H1 (cell line): ENCODE measurements around the gene PTPRD. TPM values are rescaled to one million over a fixed set of nuclear protein-coding genes. Genes with fewer than 3 reads are reported as not detected.

Source experiments
- BCL11A ChIP-seq, 2 experiments: IDR thresholded peaks; one replicate each; pipeline ENCODE4 v1.6.1; 2011; ENCODE audit warnings: low read depth in 2 of 2, low read length in 2 of 2, mild to moderate bottlenecking in 2 of 2
- BRCA1 ChIP-seq: IDR thresholded peaks from 2 replicates; pipeline ENCODE4 v1.6.1; 2012; ENCODE audit warnings: low read depth, low read length, improper control_type of control experiment
- MAX ChIP-seq: IDR thresholded peaks from 2 replicates; pipeline ENCODE4 v1.6.1; 2012; ENCODE audit warnings: inconsistent platforms
- POLR2A ChIP-seq, 2 experiments: IDR thresholded peaks; 1 replicate in 1 of 2; 2 replicates in 1 of 2; pipeline ENCODE4 v1.6.1; 2011; ENCODE audit warnings: low read depth in 2 of 2, low read length in 2 of 2, mild to moderate bottlenecking in 2 of 2; ENCODE audit errors: control extremely low read depth in 1 of 2
- SIN3A ChIP-seq, 2 experiments: IDR thresholded peaks in 1 of 2; conservative IDR thresholded peaks in 1 of 2; 2 replicates each; pipeline ENCODE4 v1.6.1; 2011 to 2012; ENCODE audit warnings: low read length in 2 of 2, improper control_type of control experiment in 1 of 2, low read depth in 1 of 2, mild to moderate bottlenecking in 1 of 2
- polyA plus RNA-seq, 7 experiments: library from polyadenylated mRNA; depleted of rRNA in 3 of 7; stranded (reverse) in 5 of 7; unstranded in 2 of 7; fragments of >200 nt in 5 of 7; fragments of 200-250 nt in 2 of 7; gene quantifications; 1 replicate in 5 of 7; 2 replicates in 1 of 7; 4 replicates in 1 of 7; pipeline versions ENCODE4 v1.2.1 to v1.2.3, GENCODE V29; 2011 to 2013; ENCODE audit warnings: missing spikeins in 2 of 7, mixed read lengths in 2 of 7
- total RNA-seq: library from RNA; stranded (reverse); fragmentation: NEBNext Ultra II Directional; extraction: Animal tissue kit (Norgen Biotek cat#: 25700); gene quantifications from 2 replicates; pipeline ENCODE4 v1.2.1, GENCODE V29; 2021

PTPRD gene
- total and polyA plus RNA-seq, 2 of the 8 experiments (the other 6 are each of a cell fraction or from before 2014, with no cell fraction given): 17.2 to 77.0 TPM

GRCh38 chr9:9750719-9751118 is 862.1 kb downstream of the PTPRD start (continued):
- TF ChIP-seq POLR2A (IDR thresholded peaks at IDR 0.05; ENCODE audit: control extremely low read depth in 1 of 2, low read depth in 2 of 2, low read length in 2 of 2) (no peak), BCL11A (IDR thresholded peaks at IDR 0.05; ENCODE audit: low read depth in 2 of 2, low read length in 2 of 2) (no peak), SIN3A (conservative IDR thresholded peaks at IDR 0.05 in 1 of 2, IDR thresholded peaks at IDR 0.05 in 1 of 2; ENCODE audit: low read depth in 1 of 2, low read length in 2 of 2) (no peak), BRCA1 (no peak), MAX (no peak)
